ENCODE results near the gene KCNG2.
"Not testable (repeated sequence)": the region's sequence is repeated elsewhere in the genome, so short reads cannot be mapped to it uniquely, and the experiment has no call there.

Gene KCNG2

GRCh38 chr18:79797518-79798345 lies at the start of gene KCNG2:
TSS of gene KCNG2 (plus strand) at chr18:79797938. CDS start at chr18:79863668, 65,730 bp downstream.
- DNase-seq: no peak

GRCh38 chr18:79748321-79749180 lies 49.2 kb upstream of the KCNG2 start:
- no peak for DNase-seq

- no peak for DNase-seq
Observed at GRCh38 chr18:79749251-79750191, 48.2 kb upstream of the KCNG2 start.

GRCh38 chr18:79750980-79751571 lies 46.7 kb upstream of the KCNG2 start:
- DNase-seq: no peak

GRCh38 chr18:79751918-79752578 lies 45.7 kb upstream of the KCNG2 start:
- not testable (repeated sequence) for DNase-seq

GRCh38 chr18:79752946-79753345 lies 44.8 kb upstream of the KCNG2 start:
- DNase-seq: not testable (repeated sequence)

GRCh38 chr18:79753391-79753851 lies 44.3 kb upstream of the KCNG2 start:
- no peak for DNase-seq

GRCh38 chr18:79754022-79754761 lies 43.5 kb upstream of the KCNG2 start:
- DNase-seq: no peak

GRCh38 chr18:79754831-79755351 lies 42.8 kb upstream of the KCNG2 start:
- no peak for DNase-seq

GRCh38 chr18:79755496-79756142 lies 42.1 kb upstream of the KCNG2 start:
- DNase-seq: no peak

GRCh38 chr18:79756143-79756500 lies 41.6 kb upstream of the KCNG2 start:
- DNase-seq: no peak

- DNase-seq: no peak
Observed at GRCh38 chr18:79756826-79757225, 40.9 kb upstream of the KCNG2 start.

- no peak for DNase-seq
Observed at GRCh38 chr18:79760348-79760747, 37.4 kb upstream of the KCNG2 start.

- no peak for DNase-seq
Observed at GRCh38 chr18:79760881-79761280, 36.9 kb upstream of the KCNG2 start.

- DNase-seq: no peak
Observed at GRCh38 chr18:79763407-79763806, 34.3 kb upstream of the KCNG2 start.

- DNase-seq: no peak
Observed at GRCh38 chr18:79764131-79764530, 33.6 kb upstream of the KCNG2 start.

GRCh38 chr18:79765491-79766245 lies 32.1 kb upstream of the KCNG2 start:
- peak; percentile 29 for DNase-seq

GRCh38 chr18:79766308-79766707 lies 31.4 kb upstream of the KCNG2 start:
- no peak for DNase-seq

- no peak for DNase-seq
Observed at GRCh38 chr18:79768745-79769144, 29.0 kb upstream of the KCNG2 start.
